Prostate gland (tissue), 2 donors: ENCODE data around the gene FHL2. TPM values are rescaled to one million over a fixed set of nuclear protein-coding genes. Genes with fewer than 3 reads are reported as not detected.

Experiments used
- DNase-seq: peaks from one replicate; pipeline ENCODE4 v3.0.0-alpha.2; 2019; ENCODE audit warnings: low spot score
- H3K27ac ChIP-seq, 2 donors: fragments of 200-600 bp; sonication (generic); 2 replicates each; pipeline ENCODE4 v1.5.1; 2017 to 2019
- H3K27me3 ChIP-seq: fragments of 200-600 bp; sonication (generic); replicated peaks from 2 replicates; pipeline ENCODE4 v1.5.1; 2019; ENCODE audit not compliant: insufficient read depth
- H3K36me3 ChIP-seq, 2 donors: fragments of 200-600 bp; sonication (generic); 1 replicate in 1 of 2; 2 replicates in 1 of 2; pipeline versions ENCODE4 v1.5.1 to v1.8.1; 2017 to 2019
- H3K4me1 ChIP-seq: fragments of 200-600 bp; sonication (generic); replicated peaks from 2 replicates; pipeline ENCODE4 v1.5.1; 2019
- H3K4me3 ChIP-seq, 2 donors: fragments of 200-600 bp; sonication (generic); 2 replicates each; pipeline ENCODE4 v1.5.1; 2017 to 2019
- H3K9me3 ChIP-seq: fragments of 200-600 bp; sonication (generic); 2 replicates; pipeline ENCODE4 v1.5.1; 2017
- CTCF ChIP-seq, 4 experiments: fragments of 200-600 bp in 2 of 4; fragments of 450-650 bp in 2 of 4; sonication (generic) in 2 of 4; IDR thresholded peaks; 1 replicate in 3 of 4; 2 replicates in 1 of 4; pipeline ENCODE4 v1.5.1; 2016 to 2019; ENCODE audit warnings: antibody characterized with exemption in 4 of 4, mild to moderate bottlenecking in 2 of 4, moderate library complexity in 2 of 4
- POLR2A ChIP-seq: fragments of 450-650 bp; IDR thresholded peaks from one replicate; pipeline ENCODE4 v1.6.1; 2016; ENCODE audit warnings: antibody characterized with exemption, mild to moderate bottlenecking
- POLR2AphosphoS5 ChIP-seq: sonication (generic); formaldehyde crosslinking; IDR thresholded peaks from one replicate; pipeline ENCODE4 v1.6.1; 2017; ENCODE audit warnings: antibody characterized with exemption
- WGBS: methylation state at CpG from one replicate; pipeline ENCODE4 v1.1.5; 2018; 5-methylcytosine and 5-hydroxymethylcytosine counted together
- intact Hi-C: fragments of 100-400 bp; cut with DNase I; formaldehyde crosslinking; loops from one replicate; pipeline ENCODE4 v1.14.2; 2022
- total RNA-seq, 2 donors: library from RNA; depleted of rRNA; stranded (reverse); fragments of >200 nt; gene quantifications; one replicate each; pipeline ENCODE4 v1.1.0, GENCODE V29; 2016

FHL2 gene
- total RNA-seq, 2 donors from 2014 or later = 132 to 250 TPM

GRCh38 chr2:105364436-105365139 is 34.3 kb downstream of the FHL2 start:
- DNase-seq = no peak
- intact Hi-C loops = no loop called here
- no peak overlapping the region for H3K27ac ChIP-seq
- no peak for TF ChIP-seq CTCF (IDR thresholded peaks at IDR 0.05)
- no peak for TF ChIP-seq POLR2A
- no peak for TF ChIP-seq POLR2AphosphoS5
- H3K36me3 ChIP-seq = no peaks in the 10 kb centered on the region
- no peak overlapping the region for H3K4me3 ChIP-seq
- H3K4me1 ChIP-seq = no peaks in the 10 kb centered on the region
- WGBS = 63% methylated on average over 5 of the region's 5 CpGs
- no peaks in the 10 kb centered on the region for H3K27me3 ChIP-seq
- H3K9me3 ChIP-seq = no peaks in the 10 kb centered on the region

GRCh38 chr2:105362862-105363591 is 35.8 kb downstream of the FHL2 start:
- no peak overlapping the region for H3K4me3 ChIP-seq
- DNase-seq = no peak
- H3K36me3 ChIP-seq = no peaks in the 10 kb centered on the region
- no peaks in the 10 kb centered on the region for H3K27me3 ChIP-seq
- 72% methylated on average over 15 of the region's 15 CpGs for WGBS
- TF ChIP-seq POLR2A = no peak
- no peak for TF ChIP-seq POLR2AphosphoS5
- no peak for TF ChIP-seq CTCF (IDR thresholded peaks at IDR 0.05)
- no peaks in the 10 kb centered on the region for H3K4me1 ChIP-seq
- intact Hi-C loops = no loop called here
- no peak overlapping the region for H3K27ac ChIP-seq
- no peaks in the 10 kb centered on the region for H3K9me3 ChIP-seq

- Histone ChIP-seq H3K4me1 (no peaks in the 10 kb centered on the region), H3K4me3 (no peak overlapping the region), H3K9me3 (no peaks in the 10 kb centered on the region), H3K36me3 (no peaks in the 10 kb centered on the region), H3K27ac (no peak overlapping the region), H3K27me3 (no peaks in the 10 kb centered on the region)
- DNase-seq = no peak
- intact Hi-C loops = no loop called here
- TF ChIP-seq CTCF (IDR thresholded peaks at IDR 0.05) (no peak), POLR2AphosphoS5 (no peak), POLR2A (no peak)
- WGBS = 69% methylated on average over 11 of the region's 11 CpGs
Observed at GRCh38 chr2:105361102-105361889, 37.6 kb downstream of the FHL2 start.

GRCh38 chr2:105358593-105358992 is 40.3 kb downstream of the FHL2 start:
- no peaks in the 10 kb centered on the region for H3K9me3 ChIP-seq
- DNase-seq = no peak
- no peaks in the 10 kb centered on the region for H3K4me1 ChIP-seq
- H3K27me3 ChIP-seq = no peaks in the 10 kb centered on the region
- 50% methylated on average over 6 of the region's 6 CpGs for WGBS
- TF ChIP-seq POLR2AphosphoS5 (no peak), CTCF (IDR thresholded peaks at IDR 0.05) (no peak), POLR2A (no peak)
- no peak overlapping the region for H3K4me3 ChIP-seq
- H3K27ac ChIP-seq = no peak overlapping the region
- no peaks in the 10 kb centered on the region for H3K36me3 ChIP-seq
- intact Hi-C loops = no loop called here
